K562 (cell line): ENCODE measurements around the gene ADAP1. TPM values are rescaled to one million over a fixed set of nuclear protein-coding genes. Genes with fewer than 3 reads are reported as not detected.

Experiments used
- CREB5 ChIP-seq: fragments of 250-450 bp; sonication (Bioruptor Pico); IDR thresholded peaks from 2 replicates; pipeline ENCODE4 v1.5.0; 2020; ENCODE audit warnings: mild to moderate bottlenecking
- GATA2 ChIP-seq: sonication (generic); formaldehyde crosslinking; IDR thresholded peaks from 2 replicates; pipeline ENCODE4 v1.4.0; 2020; ENCODE audit warnings: mild to moderate bottlenecking, missing genetic modification reagents
- HINFP ChIP-seq: fragments of 450-650 bp; conservative IDR thresholded peaks from 2 replicates; pipeline ENCODE4 v1.6.1; 2016; ENCODE audit warnings: missing genetic modification characterization, low read depth, mild to moderate bottlenecking, control low read depth, missing compliant biosample characterization
- HNRNPUL1 ChIP-seq: fragments of 200-400 bp; formaldehyde crosslinking; IDR thresholded peaks from 2 replicates; pipeline ENCODE4 v1.6.1; 2017; ENCODE audit warnings: low read length
- ID3 ChIP-seq, 2 experiments: fragments of 250-450 bp in 1 of 2; fragments of 450-650 bp in 1 of 2; sonication (Bioruptor Pico) in 1 of 2; IDR thresholded peaks; 2 replicates each; pipeline versions ENCODE4 v1.6.1 to v1.8.0; 2016 to 2021; ENCODE audit warnings: mild to moderate bottlenecking in 2 of 2, moderate library complexity in 2 of 2, missing compliant biosample characterization in 1 of 2, missing genetic modification characterization in 1 of 2
- KLF16 ChIP-seq: IDR thresholded peaks from 2 replicates; pipeline ENCODE4 v1.6.1; 2016; ENCODE audit warnings: antibody characterized with exemption
- MBD1 ChIP-seq: fragments of 250-450 bp; sonication (Bioruptor Pico); IDR thresholded peaks from 2 replicates; pipeline ENCODE4 v1.8.0; 2022; ENCODE audit warnings: inconsistent platforms
- MBD2 ChIP-seq: sonication (generic); IDR thresholded peaks from 2 replicates; pipeline ENCODE4 v1.6.1; 2016; ENCODE audit warnings: low read depth, borderline replicate concordance
- NBN ChIP-seq: fragments of 450-650 bp; IDR thresholded peaks from 2 replicates; pipeline ENCODE4 v1.6.1; 2016; ENCODE audit warnings: low read depth, mild to moderate bottlenecking
- NFATC3 ChIP-seq: fragments of 450-650 bp; IDR thresholded peaks from 2 replicates; pipeline ENCODE4 v1.6.1; 2017; ENCODE audit warnings: mild to moderate bottlenecking
- NFYB ChIP-seq: IDR thresholded peaks from 2 replicates; pipeline ENCODE4 v1.6.1; 2011; ENCODE audit warnings: mild to moderate bottlenecking, moderate library complexity; ENCODE audit not compliant: insufficient read length; ENCODE audit errors: extremely low read depth
- NRF1 ChIP-seq, 2 experiments: fragments of 450-650 bp; IDR thresholded peaks in 1 of 2; conservative IDR thresholded peaks in 1 of 2; 2 replicates each; pipeline ENCODE4 v1.6.1; 2014; ENCODE audit warnings: mild to moderate bottlenecking in 2 of 2
- POLR3G ChIP-seq: IDR thresholded peaks from 2 replicates; pipeline ENCODE4 v1.6.1; 2011; ENCODE audit not compliant: insufficient read length, insufficient replicate concordance; ENCODE audit errors: extremely low read depth
- RAD51 ChIP-seq: fragments of 450-650 bp; IDR thresholded peaks from 2 replicates; pipeline ENCODE4 v1.7.1; 2016; ENCODE audit warnings: low read depth, mild to moderate bottlenecking, borderline replicate concordance
- SNRNP70 ChIP-seq: fragments of 200-400 bp; formaldehyde crosslinking; optimal IDR thresholded peaks from 2 replicates; pipeline ENCODE3; 2017; ENCODE audit warnings: low read depth, low read length
- ZBTB1 ChIP-seq: sonication (generic); formaldehyde crosslinking; IDR thresholded peaks from 2 replicates; pipeline ENCODE4 v1.8.1; 2023; ENCODE audit warnings: missing genetic modification reagents, low read depth, mild to moderate bottlenecking, borderline replicate concordance
- ZBTB12 ChIP-seq: fragments of 250-450 bp; sonication (Bioruptor Pico); IDR thresholded peaks from 2 replicates; pipeline ENCODE4 v1.4.0; 2020
- ZNF24 ChIP-seq: fragments of 450-650 bp; IDR thresholded peaks from 2 replicates; pipeline ENCODE4 v1.6.1; 2016
- ZNF277 ChIP-seq: fragments of 250-450 bp; sonication (Bioruptor Pico); IDR thresholded peaks from 2 replicates; pipeline ENCODE4 v1.8.0; 2022; ENCODE audit warnings: inconsistent platforms, mild to moderate bottlenecking, moderate library complexity, borderline replicate concordance
- ZNF324 ChIP-seq: fragments of 250-450 bp; sonication (Bioruptor Pico); IDR thresholded peaks from 2 replicates; pipeline ENCODE4 v1.4.0; 2020; ENCODE audit warnings: mild to moderate bottlenecking
- ZNF785 ChIP-seq: fragments of 250-450 bp; sonication (Bioruptor Pico); IDR thresholded peaks from 2 replicates; pipeline ENCODE4 v1.4.0; 2020; ENCODE audit warnings: mild to moderate bottlenecking
- polyA plus RNA-seq, 8 experiments: library from polyadenylated mRNA; depleted of rRNA in 4 of 8; stranded (reverse) in 5 of 8; unstranded in 3 of 8; fragments of >200 nt; fragmentation: Nextera tagmentation in 2 of 8; fragmentation: Illumina TruSeq in 1 of 8; extraction: Ambion mirVana in 2 of 8; extraction: Trizol in 1 of 8; gene quantifications; 2 replicates each; pipeline versions ENCODE4 v1.2.1 to v1.2.3, GENCODE V29; 2011 to 2014; ENCODE audit warnings: inconsistent platforms in 1 of 8, missing spikeins in 1 of 8
- total RNA-seq, 7 experiments: library from RNA; depleted of rRNA in 6 of 7; stranded (reverse); fragments of >200 nt in 6 of 7; fragmentation: Illumina TruSeq in 2 of 7; extraction: Trizol in 2 of 7; gene quantifications; 2 replicates each; pipeline versions ENCODE4 v1.2.1 to v1.2.3, GENCODE V29; 2011 to 2021; ENCODE audit warnings: low replicate concordance in 1 of 7

ADAP1 gene
- total and polyA plus RNA-seq, 9 of the 15 experiments (the other 6 are each of a cell fraction or from before 2014, with no cell fraction given), result 0.27 to 1.4 (median 0.52) TPM; not detected in 3

GRCh38 chr7:873367-874002 is 81.0 kb downstream of the ADAP1 start (continued):
- TF ChIP-seq CREB5 (CRISPR knock-in tag) (no peak), ZNF277 (CRISPR knock-in tag) (no peak), NBN (peak; percentile 73; the same call in 1 of the 2 replicates), NRF1 (conservative IDR thresholded peaks at IDR 0.05 in 1 of 2, IDR thresholded peaks at IDR 0.05 in 1 of 2) (no peak), GATA2 (CRISPR knock-in tag) (no peak), NFYB (no peak), HINFP (tag) (no peak), ZBTB12 (CRISPR knock-in tag) (no peak), ZNF785 (CRISPR knock-in tag) (no peak), MBD1 (CRISPR knock-in tag) (peak; percentile 78), HNRNPUL1 (no peak), ZNF324 (CRISPR knock-in tag) (no peak), NFATC3 (no peak), SNRNP70 (no peak), KLF16 (no peak), ZBTB1 (CRISPR knock-in tag) (peak; percentile 88; the same call in 1 of the 2 replicates), RAD51 (peak; percentile 75; the same call in 1 of the 2 replicates), ZNF24 (peak; percentile 37; the same call in 1 of the 2 replicates), MBD2 (no peak), ID3 (CRISPR knock-in tag; IDR thresholded peaks at IDR 0.05) (no peak), ID3 (tag; IDR thresholded peaks at IDR 0.05) (peak; percentile 73; the same call in 1 of the 2 replicates), POLR3G (no peak)
